Epithelial cell of proximal tubule (primary cell): Measurements from ENCODE around the gene F2. TPM values are rescaled to one million over a fixed set of nuclear protein-coding genes. Genes with fewer than 3 reads are reported as not detected.

Experiments
- DNase-seq: peaks from one replicate; pipeline ENCODE4 v3.0.0-alpha.2; 2011; ENCODE audit warnings: low read depth
- H3K4me3 ChIP-seq: 2 replicates; pipeline ENCODE4 v1.5.1; 2011; ENCODE audit warnings: low read depth, mild to moderate bottlenecking, low read length
- CTCF ChIP-seq: conservative IDR thresholded peaks from 2 replicates; pipeline ENCODE4 v1.5.1; 2012; ENCODE audit warnings: low read depth, mild to moderate bottlenecking, low read length
- total RNA-seq: library from RNA; depleted of rRNA; stranded (reverse); fragments of >200 nt; gene quantifications from 2 replicates; pipeline ENCODE4 v1.2.3, GENCODE V29; 2015

Gene F2
- total RNA-seq, 1 donor from 2014 or later = 0.17 TPM

GRCh38 chr11:46675288-46675851 lies 43.6 kb upstream of the F2 start:
- peak; percentile 44 for DNase-seq
- no peak overlapping the region for H3K4me3 ChIP-seq
- peak; percentile 24 for TF ChIP-seq CTCF

DNA sequence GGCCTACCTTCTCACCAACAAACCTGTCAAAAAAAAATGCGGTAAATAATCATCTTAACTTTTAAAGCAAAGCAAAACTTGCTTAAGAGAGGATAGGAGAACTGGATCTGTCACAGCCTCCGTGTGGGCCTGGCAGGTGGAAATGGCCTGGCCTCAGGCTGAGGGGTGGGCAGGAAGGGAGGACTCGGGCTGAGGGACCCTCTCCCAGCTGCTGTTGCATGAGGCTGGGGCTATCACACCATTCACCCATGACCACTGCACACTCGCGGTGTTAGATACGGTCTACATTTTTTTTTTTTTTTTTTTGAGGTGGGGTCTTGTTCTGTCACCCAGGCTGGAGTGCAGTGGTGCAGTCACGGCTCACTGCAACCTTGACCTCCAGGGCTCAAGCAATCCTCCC lies 43.1 kb upstream of the F2 start:
- H3K4me3 ChIP-seq = no peak overlapping the region
- no peak for TF ChIP-seq CTCF
- DNase-seq = no peak

- H3K4me3 ChIP-seq = no peak overlapping the region
- DNase-seq = no peak
- TF ChIP-seq CTCF = no peak
These were observed 42.4 kb upstream of the F2 start for GRCh38 chr11:46676436-46677158.

DNA sequence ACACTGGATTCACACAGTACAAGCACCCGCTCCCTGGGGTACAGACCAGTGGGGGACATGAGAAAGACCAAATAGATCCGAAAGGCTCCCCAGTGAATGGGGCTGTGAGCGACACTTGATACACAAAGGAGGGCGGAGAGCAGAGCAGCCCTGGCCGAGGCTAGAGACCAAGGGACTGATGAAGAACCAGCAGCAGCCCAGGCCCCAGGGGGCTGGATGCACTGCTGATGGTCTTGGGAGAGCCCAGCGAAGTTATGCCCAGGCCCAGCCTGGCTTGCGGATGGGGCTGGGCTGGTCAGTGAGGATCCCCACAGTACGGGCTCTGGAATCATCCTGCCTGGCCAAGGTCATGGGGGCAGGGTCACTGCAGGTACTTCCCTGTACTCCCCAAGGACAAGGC lies 41.8 kb upstream of the F2 start:
- H3K4me3 ChIP-seq = no peak overlapping the region
- no peak for DNase-seq
- no peak for TF ChIP-seq CTCF

GRCh38 chr11:46677991-46678740 lies 40.8 kb upstream of the F2 start:
- TF ChIP-seq CTCF = peak; percentile 8
- no peak for DNase-seq
- H3K4me3 ChIP-seq = no peak overlapping the region

DNA sequence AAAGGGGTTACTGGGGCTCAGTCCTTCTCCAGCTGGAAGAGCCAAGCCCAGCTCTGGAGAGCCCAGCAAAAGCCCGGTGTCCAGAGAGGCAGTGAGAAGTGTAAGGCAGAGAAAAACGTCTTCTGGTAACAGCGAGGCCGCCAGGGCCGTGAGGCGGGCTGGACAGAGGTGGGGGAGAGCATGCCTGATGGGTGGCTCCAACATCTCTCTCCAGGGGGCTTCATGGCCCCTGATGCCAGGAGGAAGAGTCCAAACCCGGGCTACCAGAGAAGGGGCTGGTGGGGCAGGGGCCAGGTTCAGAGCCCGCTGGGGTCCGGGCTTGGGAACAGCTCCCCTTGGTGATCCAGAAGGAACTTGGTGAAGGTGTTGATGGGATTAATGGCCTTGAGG lies 40.3 kb upstream of the F2 start:
- DNase-seq = no peak
- no peak for TF ChIP-seq CTCF

More for the DNA sequence above, 40.3 kb upstream of the F2 start:
- no peak overlapping the region for H3K4me3 ChIP-seq
